AG20443 (cell line): ENCODE measurements around the gene ASAP3.

ENCODE experiments used
- DNase-seq: peaks from one replicate; pipeline ENCODE4 v3.0.0; 2012; ENCODE audit warnings: low spot score, mixed read lengths

Gene ASAP3

GRCh38 chr1:23477359-23478144 lies 6.4 kb downstream of the ASAP3 start:
- DNase-seq = no peak

- no peak for DNase-seq
These were observed 8.3 kb downstream of the ASAP3 start for GRCh38 chr1:23475641-23476040.

GRCh38 chr1:23475134-23475628 lies 8.8 kb downstream of the ASAP3 start:
- DNase-seq = peak; percentile 57

- DNase-seq = no peak
These were observed 10.8 kb downstream of the ASAP3 start for GRCh38 chr1:23473037-23473800.

- no peak for DNase-seq
These were observed 11.5 kb downstream of the ASAP3 start for GRCh38 chr1:23472351-23473036.

- DNase-seq = no peak
These were observed 12.4 kb downstream of the ASAP3 start for GRCh38 chr1:23471473-23472075.

- peak; percentile 78 for DNase-seq
These were observed 13.5 kb downstream of the ASAP3 start for GRCh38 chr1:23470282-23471070.

GRCh38 chr1:23469372-23469982 lies 14.5 kb downstream of the ASAP3 start:
- DNase-seq = no peak

- no peak for DNase-seq
These were observed 17.5 kb downstream of the ASAP3 start for GRCh38 chr1:23466423-23466989.

- peak; percentile 29 for DNase-seq
These were observed 20.7 kb downstream of the ASAP3 start for GRCh38 chr1:23463286-23463685.

GRCh38 chr1:23462766-23463165 lies 21.2 kb downstream of the ASAP3 start:
- DNase-seq = no peak

GRCh38 chr1:23461050-23461449 lies 22.9 kb downstream of the ASAP3 start:
- no peak for DNase-seq

- DNase-seq = no peak
These were observed 23.5 kb downstream of the ASAP3 start for GRCh38 chr1:23460519-23460918.

- DNase-seq = no peak
These were observed 24.6 kb downstream of the ASAP3 start for GRCh38 chr1:23459338-23459757.

GRCh38 chr1:23456226-23456625 lies 27.8 kb downstream of the ASAP3 start:
- peak; percentile 23 for DNase-seq

- DNase-seq = no peak
These were observed 30.5 kb downstream of the ASAP3 start for GRCh38 chr1:23453455-23454000.

GRCh38 chr1:23452011-23452411 lies 32.0 kb downstream of the ASAP3 start:
- no peak for DNase-seq

- no peak for DNase-seq
These were observed 32.5 kb downstream of the ASAP3 start for GRCh38 chr1:23451441-23451840.

- DNase-seq = no peak
These were observed 33.1 kb downstream of the ASAP3 start for GRCh38 chr1:23450894-23451293.

GRCh38 chr1:23449958-23450357 lies 34.0 kb downstream of the ASAP3 start:
- DNase-seq = no peak
